ENCODE data around the gene KNDC1.
"Not testable (repeated sequence)": the region's sequence is repeated elsewhere in the genome, so short reads cannot be mapped to it uniquely, and the experiment has no call there.

KNDC1 gene

GRCh38 chr10:133218891-133219290, 58.9 kb downstream of the KNDC1 start:
- TF ChIP-seq SP1 (IDR thresholded peaks at IDR 0.05) (no peak), ELF4 (IDR thresholded peaks at IDR 0.05) (no peak), FOXA1 (IDR thresholded peaks at IDR 0.05) (no peak), TARDBP (IDR thresholded peaks at IDR 0.05) (no peak), SUZ12 (IDR thresholded peaks at IDR 0.05) (no peak), L3MBTL2 (conservative IDR thresholded peaks at IDR 0.05) (no peak), HDGF (IDR thresholded peaks at IDR 0.05; ENCODE audit: borderline replicate concordance) (no peak), BHLHE40 (IDR thresholded peaks at IDR 0.05; ENCODE audit: borderline replicate concordance) (no peak), PKNOX1 (IDR thresholded peaks at IDR 0.05) (no peak), ZNF384 (IDR thresholded peaks at IDR 0.05) (no peak), CTBP1 (IDR thresholded peaks at IDR 0.05; ENCODE audit: borderline replicate concordance) (no peak)
- DNase-seq (ENCODE audit: extremely low spot score): no peak
- ChIA-PET POLR2A (interaction anchor here (1.2 kb wide), 1 partner anchor 39 kb away, joined by 3 read pairs; no protein-coding TSS in a partner anchor), CTCF (no interaction called here)

GRCh38 chr10:133219782-133220181, 59.8 kb downstream of the KNDC1 start:
- no peak for DNase-seq (ENCODE audit: extremely low spot score)
- TF ChIP-seq ZNF384 (IDR thresholded peaks at IDR 0.05) (no peak), TARDBP (IDR thresholded peaks at IDR 0.05) (no peak), FOXA1 (IDR thresholded peaks at IDR 0.05) (no peak), HDGF (IDR thresholded peaks at IDR 0.05; ENCODE audit: borderline replicate concordance) (no peak), L3MBTL2 (conservative IDR thresholded peaks at IDR 0.05) (no peak), ELF4 (IDR thresholded peaks at IDR 0.05) (no peak), NFRKB (IDR thresholded peaks at IDR 0.05) (no peak), PKNOX1 (IDR thresholded peaks at IDR 0.05) (no peak), LEF1 (IDR thresholded peaks at IDR 0.05; ENCODE audit: borderline replicate concordance) (no peak), SUZ12 (IDR thresholded peaks at IDR 0.05) (no peak)
- ChIA-PET CTCF (no interaction called here), POLR2A (interaction anchor here (1.2 kb wide), 1 partner anchor 38 kb away, joined by 3 read pairs; no protein-coding TSS in a partner anchor)

GRCh38 chr10:133221331-133221730, 61.3 kb downstream of the KNDC1 start:
- ChIA-PET CTCF (no interaction called here), POLR2A (no interaction called here)
- no peak for DNase-seq (ENCODE audit: extremely low spot score)
- TF ChIP-seq BHLHE40 (IDR thresholded peaks at IDR 0.05; ENCODE audit: borderline replicate concordance) (no peak), PKNOX1 (IDR thresholded peaks at IDR 0.05) (no peak), CTBP1 (IDR thresholded peaks at IDR 0.05; ENCODE audit: borderline replicate concordance) (no peak), SP1 (IDR thresholded peaks at IDR 0.05) (no peak)

- POLR2A ChIA-PET; DNase-seq (ENCODE audit: extremely low spot score); CTCF ChIA-PET: not testable (repeated sequence)
Measured at GRCh38 chr10:133221756-133222155, 61.7 kb downstream of the KNDC1 start.

DNA sequence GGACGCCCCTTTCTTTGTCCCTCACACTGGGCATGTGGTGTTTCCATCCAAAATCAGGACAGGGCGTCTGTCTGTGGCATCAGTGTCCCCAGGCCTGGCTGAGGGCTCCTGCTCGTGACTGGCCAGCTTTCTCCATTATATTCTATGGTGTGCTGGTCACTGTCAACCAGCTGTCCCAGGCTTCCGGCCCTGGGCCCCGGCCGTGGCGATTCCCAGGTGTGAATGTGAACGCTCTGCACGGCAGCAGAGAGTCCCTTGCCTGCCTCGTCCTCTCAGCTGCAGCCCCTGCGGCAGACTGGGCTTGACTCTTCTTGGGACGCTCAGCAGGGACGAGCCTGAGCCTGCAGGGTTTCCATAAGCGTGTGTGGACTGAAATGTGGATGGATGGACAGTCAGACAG, 64.1 kb downstream of the KNDC1 start:
- POLR2A ChIA-PET: no interaction called here
- TF ChIP-seq SP1 (IDR thresholded peaks at IDR 0.05): no peak
- TF ChIP-seq LEF1 (IDR thresholded peaks at IDR 0.05; ENCODE audit: borderline replicate concordance): no peak
- CTCF ChIA-PET: no interaction called here
- no peak for DNase-seq (ENCODE audit: extremely low spot score)

GRCh38 chr10:133224756-133225372, 64.8 kb downstream of the KNDC1 start:
- TF ChIP-seq NFRKB (IDR thresholded peaks at IDR 0.05): no peak
- no peak for TF ChIP-seq FOXK2 (IDR thresholded peaks at IDR 0.05)
- TF ChIP-seq ELF4 (IDR thresholded peaks at IDR 0.05): no peak
- no peak for TF ChIP-seq HDGF (IDR thresholded peaks at IDR 0.05; ENCODE audit: borderline replicate concordance)
- TF ChIP-seq PKNOX1 (IDR thresholded peaks at IDR 0.05): no peak
- TF ChIP-seq TARDBP (IDR thresholded peaks at IDR 0.05): no peak
- TF ChIP-seq FOXA1 (IDR thresholded peaks at IDR 0.05): no peak
- no peak for TF ChIP-seq BHLHE40 (IDR thresholded peaks at IDR 0.05; ENCODE audit: borderline replicate concordance)
- no peak for TF ChIP-seq LEF1 (IDR thresholded peaks at IDR 0.05; ENCODE audit: borderline replicate concordance)
- no peak for TF ChIP-seq CTBP1 (IDR thresholded peaks at IDR 0.05; ENCODE audit: borderline replicate concordance)
- TF ChIP-seq SUZ12 (IDR thresholded peaks at IDR 0.05): no peak
- TF ChIP-seq ZNF384 (IDR thresholded peaks at IDR 0.05): no peak
- no peak for TF ChIP-seq L3MBTL2 (conservative IDR thresholded peaks at IDR 0.05)
- TF ChIP-seq ARNT (IDR thresholded peaks at IDR 0.05): no peak
- no peak for TF ChIP-seq SP1 (IDR thresholded peaks at IDR 0.05)
- no peak for TF ChIP-seq FOXM1 (IDR thresholded peaks at IDR 0.05; ENCODE audit: borderline replicate concordance)
- ChIA-PET CTCF (no interaction called here), POLR2A (no interaction called here)
- no peak for DNase-seq (ENCODE audit: extremely low spot score)

All from HEK293T (cell line).